ENCODE data around the gene ARHGEF4.

Gene ARHGEF4

DNA sequence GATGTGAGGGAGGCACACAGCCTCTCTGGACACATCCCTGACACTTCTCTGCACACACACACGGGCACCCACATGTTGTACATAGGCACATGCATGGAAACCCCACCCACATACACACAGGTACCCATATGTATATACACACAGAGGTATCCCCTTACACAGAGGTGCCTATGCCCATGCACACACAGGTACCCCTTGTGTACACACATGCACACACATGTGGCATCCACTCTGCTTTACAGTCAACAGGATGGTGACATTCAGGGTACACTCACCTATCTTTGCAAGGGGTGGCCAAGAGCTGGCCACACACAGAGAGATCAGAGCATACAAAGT is 197.0 kb downstream of the ARHGEF4 start:
- FAIRE-seq (no peak), DNase-seq (ENCODE audit: insufficient read length, low spot score) (no peak)

DNA sequence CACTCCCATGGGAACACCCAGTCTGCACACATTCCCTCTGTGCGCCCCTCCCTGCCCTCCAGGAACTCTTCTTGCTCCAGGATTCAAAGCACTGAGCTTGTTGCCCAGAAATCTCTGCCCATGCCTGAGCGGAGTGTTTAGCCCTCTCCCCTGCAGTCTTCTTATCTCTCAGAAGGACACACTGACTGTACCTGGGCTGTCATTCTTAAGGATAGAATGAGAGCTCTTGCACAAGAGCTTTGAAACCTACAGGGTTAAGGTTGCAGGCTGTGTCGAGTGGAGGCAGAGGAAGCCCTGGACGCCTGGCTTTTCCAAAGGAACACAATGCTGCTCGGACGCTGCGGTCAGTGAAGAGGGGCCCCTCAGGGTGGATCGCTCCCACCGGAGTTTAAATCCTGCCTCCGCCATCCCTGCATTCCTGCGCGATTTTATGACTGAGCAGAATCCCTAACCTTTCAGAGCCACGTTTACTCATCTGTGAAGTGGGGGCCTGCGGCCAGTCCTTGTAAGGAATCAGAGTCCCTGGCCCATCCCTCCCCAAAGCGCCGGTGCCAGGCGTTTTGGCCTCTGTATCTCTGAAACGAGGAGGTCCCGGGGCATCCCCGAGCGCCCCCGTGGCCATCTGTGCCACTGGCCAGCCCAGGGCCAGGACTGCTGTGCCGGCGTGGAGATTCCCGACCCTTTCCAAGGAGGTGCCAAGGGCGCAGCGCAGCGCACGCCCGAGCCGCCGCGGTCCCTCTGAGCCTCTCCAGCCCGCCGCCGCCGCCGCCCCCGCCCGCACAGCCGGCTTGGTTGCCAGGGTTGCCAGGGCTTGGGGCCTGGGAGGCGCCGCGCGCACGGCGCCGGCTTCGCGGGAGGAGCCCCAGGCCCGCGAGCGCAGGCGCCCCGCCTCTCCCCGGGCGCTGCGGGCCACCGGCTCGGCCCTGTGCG is 197.7 kb downstream of the ARHGEF4 start:
- FAIRE-seq (no peak), DNase-seq (ENCODE audit: insufficient read length, low spot score) (no peak)

DNA sequence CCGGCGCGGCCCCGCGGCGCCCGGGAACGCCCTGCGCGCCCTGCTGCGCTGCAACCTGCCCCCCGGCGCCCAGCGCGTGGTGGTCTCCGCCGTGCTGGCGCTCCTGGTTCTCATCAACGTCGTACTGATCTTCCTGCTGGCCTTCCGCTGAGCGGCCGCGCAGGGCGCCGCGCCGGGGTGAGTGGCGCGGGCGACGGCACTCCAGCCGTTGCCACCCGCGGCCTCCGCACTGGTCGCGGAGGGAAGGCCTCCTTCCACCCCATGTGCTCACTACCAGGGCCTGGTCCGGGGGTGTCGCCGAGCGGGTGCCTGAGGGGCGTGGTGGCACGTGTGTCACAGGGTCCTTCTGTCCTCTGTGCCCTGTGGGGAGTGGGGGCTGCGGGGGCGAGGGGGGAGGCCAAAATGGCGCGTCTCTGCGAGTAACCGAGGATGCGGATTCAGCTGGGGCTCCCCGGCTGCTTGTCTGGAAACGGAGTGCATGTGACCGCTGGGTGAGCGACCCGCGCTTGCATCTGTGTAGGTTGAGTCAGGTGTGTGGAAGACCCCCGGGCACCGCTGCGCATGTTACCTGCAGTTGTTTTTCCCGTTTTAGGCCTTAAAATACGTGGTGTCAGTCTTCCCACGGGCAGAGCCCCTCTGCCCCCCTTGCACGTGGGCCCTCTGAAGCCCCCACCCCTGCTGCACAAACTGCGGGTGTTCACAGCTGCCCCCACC is 198.6 kb downstream of the ARHGEF4 start:
- DNase-seq (ENCODE audit: insufficient read length, low spot score) (no peak), FAIRE-seq (no peak)

DNA sequence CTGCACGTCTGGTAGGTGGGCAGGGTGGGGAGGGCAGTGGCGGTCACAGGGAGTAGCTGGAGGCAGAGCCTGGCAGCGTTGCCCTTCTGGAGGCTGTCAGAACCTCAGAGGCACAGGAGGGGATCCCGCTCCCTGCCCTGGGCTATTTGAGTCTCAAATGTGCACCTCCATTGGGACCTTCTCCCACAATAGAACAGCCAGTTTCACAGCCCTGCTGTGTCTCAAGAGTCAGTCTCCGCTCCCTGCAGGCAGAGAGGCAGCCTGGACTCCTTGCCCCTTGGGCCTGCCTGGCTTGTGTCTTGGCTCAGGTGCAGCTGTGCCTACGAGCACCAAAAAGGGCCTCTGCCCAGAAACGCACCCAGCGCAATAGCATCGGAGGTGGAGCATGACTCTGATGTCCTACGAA is 199.1 kb downstream of the ARHGEF4 start:
- DNase-seq (ENCODE audit: insufficient read length, low spot score) (no peak), FAIRE-seq (no peak)

DNA sequence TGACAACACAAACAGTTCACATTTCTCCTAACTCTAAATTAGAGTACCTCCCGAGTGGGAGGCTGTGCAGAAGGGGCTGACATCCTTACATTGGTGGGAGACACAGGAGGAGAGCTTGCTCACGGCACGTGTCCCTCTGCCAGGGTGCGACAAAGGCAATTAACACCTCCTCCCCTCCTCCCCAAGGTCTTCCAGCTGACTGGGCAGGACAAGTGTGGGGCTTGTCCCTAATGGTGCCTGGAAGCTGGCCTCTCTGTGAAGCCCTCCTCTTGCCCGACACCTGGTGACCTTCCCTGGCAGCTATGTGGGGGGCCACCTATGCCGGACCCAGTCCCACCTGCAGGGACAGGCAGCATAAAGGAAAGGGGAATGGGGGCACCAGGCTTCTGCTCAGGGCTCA is 199.6 kb downstream of the ARHGEF4 start:
- DNase-seq (ENCODE audit: insufficient read length, low spot score) = no peak
- no peak for FAIRE-seq

DNA sequence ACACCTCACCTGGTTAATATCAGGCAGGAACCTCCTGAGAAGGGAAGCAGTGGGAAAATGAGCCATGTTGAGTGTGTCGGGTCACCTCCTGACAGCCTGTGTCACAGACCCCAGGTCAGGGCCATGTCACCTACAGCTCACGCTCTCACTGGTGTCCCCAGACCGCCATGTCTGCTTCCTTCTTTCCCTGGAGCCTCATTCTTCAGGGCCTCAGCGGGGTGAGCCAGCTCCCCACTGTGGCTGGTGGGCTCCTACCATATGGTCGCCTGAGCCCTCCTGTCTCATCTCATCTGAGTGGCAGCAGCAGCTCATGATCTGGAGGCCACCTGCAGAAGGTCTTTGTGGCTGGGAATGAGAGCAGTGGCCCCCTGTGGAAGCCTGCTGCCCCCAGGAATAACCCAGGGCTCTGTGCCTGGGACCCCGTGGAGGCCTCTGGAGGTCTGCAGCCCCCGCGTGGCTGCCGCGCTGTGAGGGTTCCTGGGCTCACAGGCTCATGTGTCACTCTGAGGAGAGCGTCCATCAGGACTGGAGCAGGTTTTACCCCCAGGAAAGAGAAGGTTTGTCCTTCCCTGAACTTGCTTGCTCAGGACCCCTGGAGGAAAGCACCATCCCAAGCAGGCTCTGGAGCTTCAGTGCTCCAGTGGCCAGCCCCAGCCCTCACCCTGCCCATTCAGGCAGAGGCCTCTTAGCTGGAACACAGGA is 200.1 kb downstream of the ARHGEF4 start:
- FAIRE-seq = no peak

DNA sequence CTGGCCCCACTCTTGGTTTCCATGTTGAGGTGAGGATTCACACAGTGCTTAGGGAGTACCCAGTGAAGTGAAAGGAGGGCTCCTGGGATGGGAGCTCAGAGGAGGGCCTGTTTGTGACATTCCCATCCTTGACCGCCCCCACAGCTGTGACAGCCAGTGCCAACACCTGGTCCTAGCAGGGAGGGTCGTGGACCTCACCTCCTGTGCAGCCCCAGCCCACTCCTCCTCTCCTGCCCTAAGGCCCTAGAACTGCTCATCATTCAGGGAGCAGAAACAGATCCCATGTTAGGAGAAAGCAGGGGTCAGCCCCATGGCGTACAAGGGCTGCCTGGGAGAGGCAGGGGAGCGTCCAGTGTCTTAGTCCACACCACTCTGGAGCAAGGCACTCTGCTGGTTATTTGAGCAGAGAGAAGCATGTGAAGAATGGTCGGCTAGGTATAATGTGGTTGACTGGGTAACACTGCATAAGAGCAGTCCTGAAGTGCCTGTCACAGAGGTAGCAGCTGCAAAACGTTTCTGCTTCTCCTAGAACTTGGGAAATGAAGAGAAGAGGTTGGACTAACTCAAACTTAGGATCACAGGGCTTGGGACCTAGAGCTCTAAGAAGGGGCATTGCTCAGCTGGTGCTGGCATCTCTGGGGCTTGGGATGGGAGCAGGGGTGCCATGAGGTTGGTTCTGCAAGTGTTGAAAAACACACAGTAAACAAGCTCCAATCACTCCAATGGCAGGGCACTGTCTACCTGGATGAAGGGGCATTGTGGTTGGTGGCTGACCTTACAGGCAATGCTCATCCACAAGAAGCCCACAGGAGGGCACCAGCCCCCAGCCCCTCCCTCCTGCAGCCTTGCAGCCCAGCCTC is 200.9 kb downstream of the ARHGEF4 start:
- FAIRE-seq = no peak

More for the DNA sequence above, 200.1 kb downstream of the ARHGEF4 start:
- DNase-seq (ENCODE audit: insufficient read length, low spot score) = no peak

DNA sequence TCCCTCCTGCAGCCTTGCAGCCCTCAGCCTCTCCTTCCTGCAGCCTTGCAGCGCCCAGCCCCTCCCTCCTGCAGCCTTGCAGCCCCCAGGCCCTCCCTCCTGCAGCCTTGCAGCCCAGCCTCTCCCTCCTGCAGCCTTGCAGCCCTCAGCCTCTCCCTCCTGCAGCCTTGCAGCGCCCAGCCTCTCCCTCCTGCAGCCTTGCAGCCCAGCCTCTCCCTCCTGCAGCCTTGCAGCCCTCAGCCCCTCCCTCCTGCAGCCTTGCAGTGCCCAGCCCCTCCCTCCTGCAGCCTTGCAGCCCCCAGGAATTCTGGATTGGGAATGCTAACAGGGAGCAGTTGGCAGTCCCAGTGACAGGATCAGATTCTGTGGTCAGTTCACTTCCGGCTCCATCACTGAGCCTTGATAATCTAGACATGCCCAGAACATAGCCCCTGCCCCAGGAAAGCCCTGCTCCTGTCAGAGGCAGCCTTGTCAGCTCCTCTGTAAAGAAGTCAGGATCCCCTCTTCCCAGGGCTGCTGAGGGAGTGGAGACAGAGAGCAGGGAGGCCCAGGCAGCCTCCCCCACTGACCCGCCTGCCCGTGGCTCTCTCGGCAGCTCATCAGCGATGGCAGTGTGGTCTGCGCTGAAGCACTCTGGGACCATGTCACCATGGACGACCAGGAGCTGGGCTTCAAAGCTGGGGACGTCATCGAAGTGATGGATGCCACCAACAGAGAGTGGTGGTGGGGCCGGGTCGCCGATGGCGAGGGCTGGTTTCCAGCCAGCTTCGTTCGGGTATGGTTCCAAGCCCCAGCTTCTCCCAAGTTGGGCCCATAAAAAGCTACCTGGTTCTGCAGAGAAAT is 201.8 kb downstream of the ARHGEF4 start:
- FAIRE-seq (no peak), DNase-seq (ENCODE audit: insufficient read length, low spot score) (no peak)

More for the DNA sequence above, 200.9 kb downstream of the ARHGEF4 start:
- DNase-seq (ENCODE audit: insufficient read length, low spot score) = no peak

DNA sequence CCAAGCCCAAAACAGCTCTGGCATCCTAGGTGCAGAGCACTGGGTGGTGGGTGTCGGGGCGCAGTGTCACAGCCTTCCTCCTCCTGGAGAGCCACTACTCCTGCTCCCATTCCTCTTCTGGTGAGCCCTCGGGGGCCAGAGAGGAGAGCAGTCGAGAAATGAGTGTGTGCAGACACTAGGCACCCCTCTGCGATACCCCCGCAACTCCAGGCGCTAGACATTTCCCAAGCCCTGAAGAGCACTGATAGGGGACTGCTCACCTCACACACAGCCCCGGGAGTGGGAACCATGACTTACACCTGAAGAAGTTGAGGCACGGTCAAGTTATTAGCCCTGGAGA is 202.4 kb downstream of the ARHGEF4 start:
- DNase-seq (ENCODE audit: insufficient read length, low spot score) (no peak), FAIRE-seq (no peak)

DNA sequence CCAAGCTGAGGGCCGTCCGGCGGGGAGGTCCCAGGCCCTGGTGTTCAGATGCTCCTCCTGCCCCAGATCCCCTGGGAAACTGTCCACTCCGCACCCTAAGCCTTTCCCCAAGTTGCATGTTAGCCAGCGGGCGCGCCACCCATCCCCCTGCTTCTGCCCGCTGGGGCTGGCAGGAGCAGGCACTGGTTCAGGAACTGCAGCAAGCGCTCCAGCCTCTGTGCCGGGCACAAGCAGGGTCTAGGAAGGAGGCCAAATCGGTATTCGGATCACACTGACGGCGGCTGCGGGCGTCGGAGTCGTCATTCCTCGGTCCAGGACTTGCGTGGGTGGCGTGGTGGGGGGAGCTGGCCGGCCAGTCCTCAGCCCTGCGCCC is 202.8 kb downstream of the ARHGEF4 start:
- FAIRE-seq = no peak

DNA sequence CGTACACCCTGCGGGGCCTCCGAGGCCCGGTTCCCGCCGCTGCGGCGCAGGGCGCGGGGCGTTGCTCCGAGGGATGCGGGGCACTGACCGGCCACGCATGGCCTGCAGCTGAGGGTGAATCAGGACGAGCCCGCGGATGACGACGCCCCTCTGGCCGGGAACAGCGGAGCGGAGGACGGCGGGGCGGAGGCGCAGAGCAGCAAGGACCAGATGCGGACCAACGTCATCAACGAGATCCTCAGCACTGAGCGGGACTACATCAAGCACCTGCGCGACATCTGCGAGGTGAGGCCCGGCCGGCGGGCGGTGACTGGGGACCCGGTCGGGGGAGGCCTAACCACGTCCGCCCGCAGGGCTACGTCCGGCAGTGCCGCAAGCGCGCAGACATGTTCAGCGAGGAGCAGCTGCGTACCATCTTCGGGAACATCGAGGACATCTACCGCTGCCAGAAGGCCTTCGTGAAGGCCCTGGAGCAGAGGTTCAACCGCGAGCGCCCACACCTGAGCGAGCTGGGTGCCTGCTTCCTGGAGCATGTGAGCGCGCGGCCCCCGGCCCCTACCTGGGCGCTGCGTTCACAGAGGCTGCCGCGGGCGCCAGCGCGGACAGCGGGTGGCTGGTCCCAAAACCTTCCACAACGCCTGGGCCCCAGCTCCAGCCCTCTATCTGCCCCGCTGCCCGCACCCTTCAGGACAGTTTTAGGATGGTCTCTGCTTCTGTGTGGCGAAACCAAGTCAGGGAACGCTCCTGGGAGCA is 203.4 kb downstream of the ARHGEF4 start:
- DNase-seq (ENCODE audit: insufficient read length, low spot score) = no peak

More for the DNA sequence above, 202.8 kb downstream of the ARHGEF4 start:
- DNase-seq (ENCODE audit: insufficient read length, low spot score) = no peak

DNA sequence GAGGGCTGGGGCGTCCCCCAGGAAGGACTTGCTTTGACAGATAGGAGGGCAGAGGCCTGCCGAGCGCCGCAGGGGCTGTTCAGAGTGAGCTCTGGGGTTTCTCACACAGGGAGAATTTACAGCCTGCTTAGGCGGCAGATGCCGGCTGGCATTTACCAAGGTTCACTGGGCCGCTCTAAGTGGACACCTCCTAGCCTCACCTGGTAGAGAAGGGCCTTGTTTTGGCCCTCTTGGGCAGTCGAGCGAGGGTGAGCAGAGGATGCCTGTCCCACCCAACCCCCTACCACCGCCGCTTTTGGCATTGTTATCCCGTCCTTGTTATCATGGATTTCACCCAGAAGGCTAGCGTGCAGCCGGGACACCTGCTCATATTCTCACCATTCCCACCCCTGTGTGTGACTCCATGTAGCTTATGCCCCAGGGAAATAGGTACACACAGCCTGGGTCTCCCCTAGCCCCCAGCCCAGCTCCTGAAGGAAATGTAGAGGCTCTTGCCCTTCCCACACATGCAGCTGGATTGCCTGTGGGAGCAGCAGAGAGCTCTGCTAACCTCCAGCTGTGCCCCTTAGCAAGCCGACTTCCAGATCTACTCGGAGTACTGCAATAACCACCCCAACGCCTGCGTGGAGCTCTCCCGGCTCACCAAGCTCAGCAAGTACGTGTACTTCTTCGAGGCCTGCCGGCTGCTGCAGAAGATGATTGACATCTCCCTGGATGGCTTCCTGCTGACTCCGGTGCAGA is 204.1 kb downstream of the ARHGEF4 start:
- DNase-seq (ENCODE audit: insufficient read length, low spot score) = no peak
- no peak for FAIRE-seq

More for the DNA sequence above, 203.4 kb downstream of the ARHGEF4 start:
- FAIRE-seq = no peak

DNA sequence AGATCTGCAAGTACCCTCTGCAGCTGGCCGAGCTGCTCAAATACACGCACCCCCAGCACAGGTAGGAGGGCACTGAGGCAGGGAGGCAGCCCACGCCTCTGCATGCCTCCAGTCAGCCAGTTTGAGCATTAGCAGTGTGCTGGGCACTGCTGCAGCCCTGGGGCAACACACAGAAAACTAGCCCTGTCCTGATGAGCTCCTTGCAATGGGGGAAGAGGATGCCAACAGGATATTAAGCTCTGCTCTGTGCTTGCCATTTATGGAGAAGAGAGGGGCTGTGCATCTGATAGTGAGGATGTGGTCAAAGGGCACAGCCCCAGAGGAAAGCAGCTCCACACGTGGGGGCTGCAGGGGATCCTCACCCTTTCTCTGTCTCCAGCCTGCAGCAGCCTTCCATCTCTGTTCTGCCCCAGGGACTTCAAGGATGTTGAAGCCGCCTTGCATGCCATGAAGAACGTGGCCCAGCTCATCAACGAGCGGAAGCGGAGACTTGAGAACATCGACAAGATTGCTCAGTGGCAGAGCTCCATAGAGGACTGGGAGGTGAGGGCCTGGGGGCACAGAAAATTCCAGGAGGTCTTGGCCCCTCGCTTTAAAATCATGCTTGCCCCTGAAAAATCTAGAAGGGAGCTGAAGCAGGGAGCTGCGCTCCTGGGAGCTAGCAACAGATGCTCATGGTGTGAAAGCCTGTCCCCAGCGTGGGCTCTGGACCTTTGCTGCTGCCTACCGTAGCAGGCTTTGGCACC is 204.9 kb downstream of the ARHGEF4 start:
- DNase-seq (ENCODE audit: insufficient read length, low spot score) (no peak), FAIRE-seq (no peak)

DNA sequence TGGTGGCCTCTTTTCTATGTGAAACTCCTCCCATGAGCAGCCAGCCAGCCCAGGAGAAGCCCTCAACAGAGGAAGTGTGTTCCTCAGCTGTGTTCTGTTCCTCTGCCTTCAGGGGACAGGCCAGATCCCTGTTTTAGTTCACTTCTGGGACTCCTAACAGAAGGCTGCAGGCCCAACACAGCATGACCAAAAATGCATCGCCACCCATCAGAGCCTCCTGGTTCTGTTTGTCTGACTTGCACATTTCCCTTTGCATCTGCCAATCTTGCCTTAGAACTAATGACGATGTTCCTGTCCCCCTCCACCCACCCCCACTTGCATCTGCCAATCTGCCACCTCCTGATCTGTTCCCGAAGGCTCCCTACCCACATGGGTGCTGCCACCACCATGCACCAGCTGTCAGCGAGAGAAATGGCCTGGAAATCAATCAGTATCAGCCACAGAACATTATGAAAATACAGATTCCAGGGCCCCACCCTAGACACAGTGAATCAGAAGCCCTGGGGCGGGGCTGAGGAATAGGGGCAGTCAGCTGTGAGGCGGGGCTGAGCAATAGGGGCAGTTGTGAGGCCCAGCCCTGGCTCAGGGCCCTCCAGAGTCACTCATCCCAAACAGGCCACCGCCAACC is 205.5 kb downstream of the ARHGEF4 start:
- DNase-seq (ENCODE audit: insufficient read length, low spot score) (no peak), FAIRE-seq (no peak)

DNA sequence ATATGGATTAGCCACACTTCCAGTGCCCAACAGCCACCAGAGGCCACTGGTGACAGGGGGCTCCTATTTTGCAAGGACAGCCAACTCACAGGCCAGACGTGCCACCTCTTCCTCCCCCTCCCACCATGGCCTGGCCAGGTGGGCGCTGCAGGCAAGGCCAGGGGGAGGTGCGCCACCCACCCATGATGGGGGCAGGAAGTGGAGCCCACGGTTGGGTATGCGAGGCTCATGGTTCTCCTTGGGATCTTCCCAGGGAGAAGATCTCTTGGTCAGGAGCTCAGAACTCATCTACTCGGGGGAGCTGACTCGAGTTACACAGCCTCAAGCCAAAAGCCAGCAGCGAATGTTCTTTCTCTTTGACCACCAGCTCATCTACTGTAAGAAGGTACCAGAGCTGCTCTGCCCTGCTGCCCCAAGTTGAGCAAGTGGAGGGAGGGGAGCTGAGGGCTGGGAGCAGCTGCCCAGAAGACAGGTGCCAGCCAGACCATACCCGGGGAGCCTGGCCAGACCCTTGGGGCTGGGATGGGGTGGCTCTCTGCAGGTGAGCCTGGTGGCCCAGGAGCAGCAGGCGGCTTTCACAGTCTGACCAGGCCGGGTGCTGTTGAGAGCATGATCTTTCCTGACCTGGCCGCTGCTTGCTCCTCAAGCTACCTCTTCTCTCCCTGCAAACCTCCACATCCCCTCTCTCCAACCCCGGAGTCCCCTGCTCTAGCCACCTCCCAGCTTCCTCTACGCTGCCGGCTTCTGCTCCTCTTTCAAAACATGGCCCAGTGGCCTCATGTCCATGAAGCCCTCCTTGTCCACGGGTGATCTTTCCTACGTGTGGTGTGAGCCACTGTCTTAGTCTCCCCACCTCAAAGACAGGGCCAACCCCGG is 206.7 kb downstream of the ARHGEF4 start:
- FAIRE-seq (no peak), DNase-seq (ENCODE audit: insufficient read length, low spot score) (no peak)

DNA sequence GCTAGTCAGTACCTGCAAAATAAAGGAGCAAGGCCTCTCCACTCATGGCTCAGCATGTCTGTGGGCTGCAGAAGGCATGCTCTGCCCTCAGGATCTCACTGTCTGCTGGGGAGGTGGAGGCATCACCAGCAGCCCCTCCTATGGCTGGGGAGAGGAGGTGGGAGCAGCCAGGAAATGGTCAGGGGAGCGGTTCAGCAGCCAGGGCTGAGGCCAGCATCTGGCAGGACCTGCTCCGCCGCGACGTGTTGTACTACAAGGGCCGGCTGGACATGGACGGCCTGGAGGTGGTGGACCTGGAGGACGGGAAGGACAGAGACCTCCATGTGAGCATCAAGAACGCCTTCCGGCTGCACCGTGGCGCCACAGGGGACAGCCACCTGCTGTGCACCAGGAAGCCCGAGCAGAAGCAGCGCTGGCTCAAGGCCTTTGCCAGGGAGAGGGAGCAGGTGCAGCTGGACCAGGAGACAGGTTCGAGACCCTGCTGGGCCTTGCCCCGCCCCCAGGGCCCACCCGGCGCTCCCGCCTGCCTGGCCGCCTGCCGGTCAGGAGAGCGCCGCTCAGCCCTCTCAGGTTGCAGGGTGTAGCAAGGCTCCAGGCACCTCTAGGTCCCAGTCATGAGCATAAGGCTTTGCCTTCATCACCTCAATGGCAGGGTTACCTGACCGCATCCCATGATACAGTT is 207.5 kb downstream of the ARHGEF4 start:
- FAIRE-seq (no peak), DNase-seq (ENCODE audit: insufficient read length, low spot score) (no peak)
